CD14-positive monocyte (primary cell): ENCODE results near the gene AKAP6. TPM values are rescaled to one million over a fixed set of nuclear protein-coding genes. Genes with fewer than 3 reads are reported as not detected.

ENCODE experiments used
- DNase-seq, 3 donors: peaks; one replicate each; pipeline ENCODE4 v3.0.0-alpha.2; 2011 to 2022
- H2AFZ ChIP-seq: 2 replicates; pipeline ENCODE4 v1.6.0; 2012; ENCODE audit warnings: mild to moderate bottlenecking, low read depth, low read length, inconsistent platforms; ENCODE audit not compliant: insufficient read depth, poor library complexity, severe bottlenecking
- H3K27ac ChIP-seq, 2 donors: 1 replicate in 1 of 2; 2 replicates in 1 of 2; pipeline ENCODE4 v1.5.1; 2012 to 2013; ENCODE audit warnings: low read length in 2 of 2, control low read depth in 1 of 2, inconsistent platforms in 1 of 2, low read depth in 1 of 2, mild to moderate bottlenecking in 1 of 2
- H3K27me3 ChIP-seq, 2 donors: one replicate each; pipeline versions ENCODE4 v1.6.0 to v1.6.1; 2011 to 2013; ENCODE audit warnings: low read length in 2 of 2; ENCODE audit not compliant: control insufficient read depth in 2 of 2, insufficient read depth in 2 of 2
- H3K36me3 ChIP-seq, 2 donors: replicated peaks in 1 of 2; 1 replicate in 1 of 2; 2 replicates in 1 of 2; pipeline versions ENCODE4 v1.5.1 to v1.6.1; 2012 to 2013; ENCODE audit warnings: low read length in 2 of 2, control low read depth in 1 of 2, inconsistent platforms in 1 of 2, mild to moderate bottlenecking in 1 of 2; ENCODE audit not compliant: insufficient read depth in 2 of 2, control insufficient read depth in 1 of 2
- H3K4me1 ChIP-seq, 2 donors: 1 replicate in 1 of 2; 2 replicates in 1 of 2; pipeline versions ENCODE4 v1.5.1 to v1.6.1; 2012 to 2013; ENCODE audit warnings: low read length in 2 of 2, control low read depth in 1 of 2, inconsistent platforms in 1 of 2, mild to moderate bottlenecking in 1 of 2, moderate library complexity in 1 of 2; ENCODE audit not compliant: insufficient read depth in 2 of 2, control insufficient read depth in 1 of 2
- H3K4me2 ChIP-seq: replicated peaks from 2 replicates; pipeline ENCODE3; 2012; ENCODE audit warnings: low read length, moderate library complexity, mild to moderate bottlenecking; ENCODE audit not compliant: poor library complexity, severe bottlenecking; ENCODE audit errors: extremely low read depth
- H3K4me3 ChIP-seq, 3 experiments: fragments of 200-600 bp in 1 of 3; sonication (generic) in 1 of 3; replicated peaks in 1 of 3; 1 replicate in 2 of 3; 2 replicates in 1 of 3; pipeline ENCODE4 v1.5.1; 2011 to 2013; ENCODE audit warnings: low read length in 3 of 3, mild to moderate bottlenecking in 3 of 3, control low read depth in 2 of 3, low read depth in 2 of 3, inconsistent platforms in 1 of 3, moderate library complexity in 1 of 3
- H3K79me2 ChIP-seq: 2 replicates; pipeline ENCODE4 v1.6.0; 2012; ENCODE audit warnings: mild to moderate bottlenecking, control low read depth, inconsistent platforms, low read length, moderate library complexity; ENCODE audit not compliant: insufficient read depth
- H3K9ac ChIP-seq: 2 replicates; pipeline ENCODE4 v1.6.0; 2017; ENCODE audit warnings: low read length, mild to moderate bottlenecking; ENCODE audit not compliant: insufficient read depth, poor library complexity, severe bottlenecking
- H3K9me3 ChIP-seq, 2 donors: replicated peaks in 1 of 2; 1 replicate in 1 of 2; 2 replicates in 1 of 2; pipeline versions ENCODE4 v1.5.1 to v1.6.1; 2012 to 2013; ENCODE audit warnings: low read length in 2 of 2, control low read depth in 1 of 2; ENCODE audit not compliant: control insufficient read depth in 1 of 2, insufficient read depth in 1 of 2
- H4K20me1 ChIP-seq: 2 replicates; pipeline ENCODE4 v1.6.0; 2012; ENCODE audit warnings: mild to moderate bottlenecking, low read length, control low read depth, moderate library complexity; ENCODE audit not compliant: insufficient read depth
- H3K27ac Mint-ChIP-seq, 7 donors: one replicate each; pipeline ENCODE4 v1.8.0; 2020; ENCODE audit warnings: mild to moderate bottlenecking in 7 of 7, mixed read lengths in 7 of 7, moderate library complexity in 6 of 7, inconsistent platforms in 2 of 7
- H3K27me3 Mint-ChIP-seq, 3 donors: one replicate each; pipeline ENCODE4 v1.8.0; 2021 to 2022; ENCODE audit warnings: low read depth in 3 of 3, mild to moderate bottlenecking in 3 of 3, mixed read lengths in 3 of 3, moderate library complexity in 3 of 3, inconsistent platforms in 1 of 3
- H3K36me3 Mint-ChIP-seq, 2 donors: one replicate each; pipeline ENCODE4 v1.8.0; 2020; ENCODE audit warnings: mixed read lengths in 2 of 2, inconsistent platforms in 1 of 2, mild to moderate bottlenecking in 1 of 2
- H3K4me1 Mint-ChIP-seq: one replicate; pipeline ENCODE4 v1.8.0; 2020; ENCODE audit warnings: mild to moderate bottlenecking, mixed read lengths
- H3K4me3 Mint-ChIP-seq, 2 donors: one replicate each; pipeline ENCODE4 v1.8.0; 2020; ENCODE audit warnings: mild to moderate bottlenecking in 2 of 2, mixed read lengths in 2 of 2, moderate library complexity in 1 of 2
- H3K9me3 Mint-ChIP-seq, 7 donors: one replicate each; pipeline ENCODE4 v1.8.0; 2020 to 2022; ENCODE audit warnings: mixed read lengths in 7 of 7, mild to moderate bottlenecking in 6 of 7, moderate library complexity in 6 of 7, inconsistent platforms in 2 of 7
- CTCF ChIP-seq: fragments of 200-600 bp; IDR thresholded peaks from one replicate; pipeline ENCODE4 v1.8.0; 2022; ENCODE audit warnings: antibody characterized with exemption, mild to moderate bottlenecking
- WGBS: methylation state at CpG from one replicate; pipeline ENCODE4 v1.1.5; 2013; ENCODE audit warnings: missing lambda C conversion rate; ENCODE audit not compliant: insufficient coverage; 5-methylcytosine and 5-hydroxymethylcytosine counted together
- intact Hi-C, 2 donors: fragments of 100-400 bp; cut with micrococcal nuclease; formaldehyde crosslinking; loops; one replicate each; pipeline versions ENCODE4 v1.15.0 to v1.15.1; 2023
- polyA plus RNA-seq, 3 donors: library from polyadenylated mRNA; depleted of rRNA in 1 of 3; unstranded in 2 of 3; stranded (reverse) in 1 of 3; fragments of 300-500 nt in 2 of 3; fragments of >200 nt in 1 of 3; fragmentation: Illumina TruSeq in 2 of 3; gene quantifications; 1 replicate in 2 of 3; 2 replicates in 1 of 3; pipeline ENCODE4 v1.2.3, GENCODE V29; 2012 to 2021

AKAP6 gene
- polyA plus RNA-seq, 3 donors: not detected

GRCh38 chr14:32311294-32312009 is 17.6 kb upstream of the AKAP6 start:
- H3K9me3 Mint-ChIP-seq: peaks cover 0 to 4% (median 2%) of the 10 kb centered on the region in 7 donors
- intact Hi-C loops: no loop called here
- H3K4me1 Mint-ChIP-seq: no peaks in the 10 kb centered on the region
- 80% methylated on average over 1 of the region's 3 CpGs for WGBS
- no peak overlapping the region for H3K27ac Mint-ChIP-seq
- H3K27me3 Mint-ChIP-seq: no peaks in the 10 kb centered on the region
- Histone ChIP-seq H3K4me2 (no peak overlapping the region), H3K4me3 (no peak overlapping the region), H4K20me1 (no peaks in the 10 kb centered on the region), H3K36me3 (no peaks in the 10 kb centered on the region), H3K9me3 (no peaks in the 10 kb centered on the region), H3K27ac (no peak overlapping the region), H3K79me2 (no peaks in the 10 kb centered on the region), H3K9ac (no peak overlapping the region), H3K27me3 (no peaks in the 10 kb centered on the region), H2AFZ (no peak overlapping the region), H3K4me1 (no peaks in the 10 kb centered on the region)
- TF ChIP-seq CTCF: no peak
- no peaks in the 10 kb centered on the region for H3K36me3 Mint-ChIP-seq
- H3K4me3 Mint-ChIP-seq: no peak overlapping the region
- DNase-seq: no peak

- no peak for DNase-seq
- no peak overlapping the region for H3K9ac ChIP-seq
- intact Hi-C loops: no loop called here
- no peak overlapping the region for H2AFZ ChIP-seq
- Mint-ChIP-seq H3K4me3 (no peak overlapping the region), H3K27ac (no peak overlapping the region), H3K9me3 (peaks cover 0 to 5% (median 2%) of the 10 kb centered on the region in 7 donors), H3K36me3 (no peaks in the 10 kb centered on the region), H3K4me1 (no peaks in the 10 kb centered on the region), H3K27me3 (no peaks in the 10 kb centered on the region)
- no peak overlapping the region for H3K27ac ChIP-seq
- H3K27me3 ChIP-seq: no peaks in the 10 kb centered on the region
- no peak for TF ChIP-seq CTCF
- no peaks in the 10 kb centered on the region for H3K4me1 ChIP-seq
- no peak overlapping the region for H3K4me2 ChIP-seq
- no peaks in the 10 kb centered on the region for H3K79me2 ChIP-seq
- no peaks in the 10 kb centered on the region for H4K20me1 ChIP-seq
- WGBS: 100% methylated on average over 2 of the region's 4 CpGs
- H3K4me3 ChIP-seq: no peak overlapping the region
- no peaks in the 10 kb centered on the region for H3K36me3 ChIP-seq
- no peaks in the 10 kb centered on the region for H3K9me3 ChIP-seq
Observed at GRCh38 chr14:32312010-32312331, 17.1 kb upstream of the AKAP6 start.
